Measurements from ENCODE around the gene RDX.
"Not testable (repeated sequence)": the region's sequence is repeated elsewhere in the genome, so short reads cannot be mapped to it uniquely, and the experiment has no call there.

The RDX gene

GRCh38 chr11:110196884-110197420 lies 99.5 kb downstream of the RDX start:
- no peak for TF ChIP-seq CTCF (conservative IDR thresholded peaks at IDR 0.05; ENCODE audit: low read depth)
- no peak for DNase-seq (ENCODE audit: low spot score)
- CTCF ChIA-PET = interaction anchor here (1.0 kb wide), 1 partner anchor 171 kb away, joined by 3 read pairs; no protein-coding TSS in a partner anchor

GRCh38 chr11:110196241-110196754 lies 100.1 kb downstream of the RDX start:
- POLR2A ChIA-PET (ENCODE audit: low non-redundant PET) = no interaction called here
- peak; percentile 90 for DNase-seq (ENCODE audit: low spot score)
- H3K27ac ChIP-seq = peak overlapping the region; percentile 86
- CTCF ChIA-PET = interaction anchor here (0.6 to 1.0 kb wide), 3 partner anchors 172 to 512 kb away, joined by 3 read pairs; no protein-coding TSS in a partner anchor
- TF ChIP-seq CTCF (conservative IDR thresholded peaks at IDR 0.05; ENCODE audit: low read depth) = no peak

More at GRCh38 chr11:110196884-110197420, 99.5 kb downstream of the RDX start:
- POLR2A ChIA-PET (ENCODE audit: low non-redundant PET) = no interaction called here
- peak overlapping the region; percentile 86 for H3K27ac ChIP-seq

GRCh38 chr11:110194211-110194766 lies 102.1 kb downstream of the RDX start:
- DNase-seq (ENCODE audit: low spot score); POLR2A ChIA-PET (ENCODE audit: low non-redundant PET): not testable (repeated sequence)
- peak overlapping the region; percentile 77 for H3K27ac ChIP-seq
- CTCF ChIA-PET = interaction anchor here (0.6 kb wide), 1 partner anchor 93 kb away, joined by 3 read pairs; no protein-coding TSS in a partner anchor

GRCh38 chr11:110192604-110193282 lies 103.7 kb downstream of the RDX start:
- CTCF ChIA-PET; POLR2A ChIA-PET (ENCODE audit: low non-redundant PET); H3K27ac ChIP-seq; DNase-seq (ENCODE audit: low spot score): not testable (repeated sequence)

GRCh38 chr11:110190885-110191284 lies 105.5 kb downstream of the RDX start:
- no peak for DNase-seq (ENCODE audit: low spot score)
- POLR2A ChIA-PET (ENCODE audit: low non-redundant PET) = no interaction called here
- CTCF ChIA-PET = interaction anchor here (0.6 to 1.1 kb wide), 2 partner anchors 17 to 271 kb away, joined by 3 to 4 read pairs; no protein-coding TSS in a partner anchor
- no peak overlapping the region for H3K27ac ChIP-seq
- TF ChIP-seq CTCF (conservative IDR thresholded peaks at IDR 0.05; ENCODE audit: low read depth) = no peak

GRCh38 chr11:110187731-110188130 lies 108.7 kb downstream of the RDX start:
- no peak for TF ChIP-seq CTCF (conservative IDR thresholded peaks at IDR 0.05; ENCODE audit: low read depth)
- DNase-seq (ENCODE audit: low spot score) = no peak
- no peak overlapping the region for H3K27ac ChIP-seq
- POLR2A ChIA-PET (ENCODE audit: low non-redundant PET) = no interaction called here
- CTCF ChIA-PET = no interaction called here

- ChIA-PET POLR2A (ENCODE audit: low non-redundant PET) (no interaction called here), CTCF (interaction anchor here (0.7 kb wide), 1 partner anchor 94 kb away, joined by 3 read pairs; the partner anchor contains the start of gene ZC3H12C)
- no peak for TF ChIP-seq CTCF (conservative IDR thresholded peaks at IDR 0.05; ENCODE audit: low read depth)
- H3K27ac ChIP-seq = no peak overlapping the region
- DNase-seq (ENCODE audit: low spot score) = no peak
Measured at GRCh38 chr11:110186867-110187266, 109.5 kb downstream of the RDX start.
